ENCODE data around the gene ATF3. TPM values are rescaled to one million over a fixed set of nuclear protein-coding genes. Genes with fewer than 3 reads are reported as not detected.
A peak's percentile ranks its signal among the peaks of the same experiment; 100 is the strongest.

ATF3 gene
- polyA plus RNA-seq, 3 donors = 10.4 to 227 (median 13.3) TPM

GRCh38 chr1:212601524-212601923 is 7.0 kb upstream of the ATF3 start:
- no peak for TF ChIP-seq CTCF (IDR thresholded peaks at IDR 0.05)

GRCh38 chr1:212605441-212606394 is 2.8 kb upstream of the ATF3 start:
- intact Hi-C loops (cut with micrococcal nuclease) = loop anchor here in 1 of 2 donors (5.0 kb wide), 1 partner anchor 63 kb away; no protein-coding TSS in a partner anchor
- H3K27me3 Mint-ChIP-seq (ENCODE audit: low read depth in 3 of 3) = peaks cover 80 to 96% (median 87%) of the 10 kb centered on the region in 3 donors
- no peak overlapping the region for H2AFZ ChIP-seq (ENCODE audit: insufficient read depth, low read depth, low read length, poor library complexity, severe bottlenecking)
- peak overlapping the region in 1 of 3 experiments; percentile 94 for H3K4me3 ChIP-seq (replicated peaks in 1 of 3; ENCODE audit: low read depth in 2 of 3, low read length in 3 of 3)
- H3K9ac ChIP-seq (ENCODE audit: insufficient read depth, low read length, poor library complexity, severe bottlenecking) = no peak overlapping the region
- peaks cover 67 to 83% of the 10 kb centered on the region in 2 donors for H3K27me3 ChIP-seq (ENCODE audit: control insufficient read depth in 2 of 2, insufficient read depth in 2 of 2, low read length in 2 of 2)
- no peak for TF ChIP-seq CTCF (IDR thresholded peaks at IDR 0.05)
- H3K9me3 Mint-ChIP-seq = peaks cover 0 to 29% (median 9%) of the 10 kb centered on the region in 7 donors
- 11% methylated on average over 2 of the region's 9 CpGs for WGBS (ENCODE audit: insufficient coverage)
- peaks cover 0 to 13% of the 10 kb centered on the region in 2 donors for H3K9me3 ChIP-seq (replicated peaks in 1 of 2; ENCODE audit: control insufficient read depth in 1 of 2, insufficient read depth in 1 of 2, low read length in 2 of 2)
- H3K27ac Mint-ChIP-seq = peak overlapping the region in 5 of 7 donors; percentile 2 to 91 (median 37)
- no peaks in the 10 kb centered on the region for H3K79me2 ChIP-seq (ENCODE audit: insufficient read depth, low read length)
- no peaks in the 10 kb centered on the region for H3K36me3 ChIP-seq (replicated peaks in 1 of 2; ENCODE audit: control insufficient read depth in 1 of 2, insufficient read depth in 2 of 2, low read length in 2 of 2)
- peaks cover 29 to 36% of the 10 kb centered on the region in 2 donors for H3K4me1 ChIP-seq (ENCODE audit: control insufficient read depth in 1 of 2, insufficient read depth in 2 of 2, low read length in 2 of 2)
- no peak overlapping the region for H3K27ac ChIP-seq (ENCODE audit: low read depth in 1 of 2, low read length in 2 of 2)
- H3K4me1 Mint-ChIP-seq = peaks cover 37% of the 10 kb centered on the region
- H3K36me3 Mint-ChIP-seq = peaks cover 17 to 20% of the 10 kb centered on the region in 2 donors
- H3K4me2 ChIP-seq (replicated peaks; ENCODE audit: extremely low read depth, low read length, poor library complexity, severe bottlenecking) = peak overlapping the region; percentile 93
- peaks cover 14% of the 10 kb centered on the region for H4K20me1 ChIP-seq (ENCODE audit: insufficient read depth, low read length)
- H3K4me3 Mint-ChIP-seq = peak overlapping the region; percentile 39 to 95
- no peak for DNase-seq

More at GRCh38 chr1:212601524-212601923, 7.0 kb upstream of the ATF3 start:
- no peaks in the 10 kb centered on the region for H4K20me1 ChIP-seq (ENCODE audit: insufficient read depth, low read length)
- H3K4me1 ChIP-seq (ENCODE audit: control insufficient read depth in 1 of 2, insufficient read depth in 2 of 2, low read length in 2 of 2) = peaks cover 1 to 9% of the 10 kb centered on the region in 2 donors
- Mint-ChIP-seq H3K27ac (no peak overlapping the region), H3K4me3 (no peak overlapping the region), H3K9me3 (peaks cover 0 to 11% (median 0%) of the 10 kb centered on the region in 7 donors), H3K36me3 (peaks cover 0 to 4% of the 10 kb centered on the region in 2 donors), H3K4me1 (peaks cover 18% of the 10 kb centered on the region), H3K27me3 (ENCODE audit: low read depth in 3 of 3) (peaks cover 59 to 73% (median 67%) of the 10 kb centered on the region in 3 donors)
- peaks cover 63 to 64% of the 10 kb centered on the region in 2 donors for H3K27me3 ChIP-seq (ENCODE audit: control insufficient read depth in 2 of 2, insufficient read depth in 2 of 2, low read length in 2 of 2)
- H2AFZ ChIP-seq (ENCODE audit: insufficient read depth, low read depth, low read length, poor library complexity, severe bottlenecking) = no peak overlapping the region
- intact Hi-C loops (cut with micrococcal nuclease) = no loop called here
- H3K36me3 ChIP-seq (replicated peaks in 1 of 2; ENCODE audit: control insufficient read depth in 1 of 2, insufficient read depth in 2 of 2, low read length in 2 of 2) = no peaks in the 10 kb centered on the region
- H3K4me3 ChIP-seq (replicated peaks in 1 of 3; ENCODE audit: low read depth in 2 of 3, low read length in 3 of 3) = no peak overlapping the region
- H3K9ac ChIP-seq (ENCODE audit: insufficient read depth, low read length, poor library complexity, severe bottlenecking) = no peak overlapping the region
- DNase-seq = no peak
- H3K27ac ChIP-seq (ENCODE audit: low read depth in 1 of 2, low read length in 2 of 2) = no peak overlapping the region
- 100% methylated on average over 1 of the region's 2 CpGs for WGBS (ENCODE audit: insufficient coverage)
- H3K9me3 ChIP-seq (replicated peaks in 1 of 2; ENCODE audit: control insufficient read depth in 1 of 2, insufficient read depth in 1 of 2, low read length in 2 of 2) = peaks cover 0 to 8% of the 10 kb centered on the region in 2 donors
- no peak overlapping the region for H3K4me2 ChIP-seq (replicated peaks; ENCODE audit: extremely low read depth, low read length, poor library complexity, severe bottlenecking)
- no peaks in the 10 kb centered on the region for H3K79me2 ChIP-seq (ENCODE audit: insufficient read depth, low read length)
